Endodermal cell (in vitro differentiated cells): ENCODE results near the gene CDK11A. TPM values are rescaled to one million over a fixed set of nuclear protein-coding genes. Genes with fewer than 3 reads are reported as not detected.
"Not testable (repeated sequence)": the region's sequence is repeated elsewhere in the genome, so short reads cannot be mapped to it uniquely, and the experiment has no call there.

Experiments
- DNase-seq: peaks from one replicate; pipeline ENCODE4 v3.0.0-alpha.2; 2017
- H3K27ac ChIP-seq: 2 replicates; pipeline ENCODE4 v1.5.1; 2013; ENCODE audit warnings: mild to moderate bottlenecking, low read depth, low read length, moderate library complexity
- H3K27me3 ChIP-seq: 2 replicates; pipeline ENCODE4 v1.6.1; 2013; ENCODE audit warnings: mild to moderate bottlenecking, low read length, moderate library complexity; ENCODE audit not compliant: insufficient read depth, control insufficient read depth, poor library complexity, severe bottlenecking
- H3K36me3 ChIP-seq: 2 replicates; pipeline ENCODE4 v1.7.0; 2013; ENCODE audit warnings: mild to moderate bottlenecking, low read length, moderate library complexity; ENCODE audit not compliant: control insufficient read depth, insufficient read depth
- H3K4me1 ChIP-seq: one replicate; pipeline ENCODE4 v1.7.0; 2013; ENCODE audit warnings: low read length; ENCODE audit not compliant: control insufficient read depth, insufficient read depth
- H3K4me3 ChIP-seq: 2 replicates; pipeline ENCODE4 v1.5.1; 2013; ENCODE audit warnings: mild to moderate bottlenecking, low read length, moderate library complexity
- H3K9ac ChIP-seq: 2 replicates; pipeline ENCODE4 v1.6.1; 2013; ENCODE audit warnings: mild to moderate bottlenecking, low read length, moderate library complexity; ENCODE audit not compliant: poor library complexity, severe bottlenecking; ENCODE audit errors: extremely low read depth
- H3K9me3 ChIP-seq: 2 replicates; pipeline ENCODE4 v1.6.1; 2013; ENCODE audit warnings: mild to moderate bottlenecking, low read length, moderate library complexity; ENCODE audit not compliant: control insufficient read depth
- H3K27ac Mint-ChIP-seq: 2 replicates; pipeline ENCODE4 v1.8.0; 2020; ENCODE audit warnings: mixed read lengths
- H3K27me3 Mint-ChIP-seq: 2 replicates; pipeline ENCODE4 v1.8.0; 2021; ENCODE audit warnings: mild to moderate bottlenecking, mixed read lengths; ENCODE audit not compliant: insufficient read depth
- H3K36me3 Mint-ChIP-seq: 2 replicates; pipeline ENCODE4 v1.8.0; 2020; ENCODE audit warnings: low read depth, mixed read lengths
- H3K4me1 Mint-ChIP-seq: 2 replicates; pipeline ENCODE4 v1.8.0; 2020; ENCODE audit warnings: mixed read lengths
- H3K4me3 Mint-ChIP-seq: 2 replicates; pipeline ENCODE4 v1.8.0; 2020; ENCODE audit warnings: mild to moderate bottlenecking, moderate library complexity, mixed read lengths
- H3K9me3 Mint-ChIP-seq: 2 replicates; pipeline ENCODE4 v1.8.0; 2020; ENCODE audit warnings: mild to moderate bottlenecking, mixed read lengths
- CTCF ChIP-seq: fragments of 200-600 bp; sonication (generic); conservative IDR thresholded peaks from 2 replicates; pipeline ENCODE4 v1.5.0; 2021; ENCODE audit warnings: antibody characterized with exemption, mild to moderate bottlenecking
- WGBS, 2 experiments: methylation state at CpG; one replicate each; pipeline versions ENCODE4 v1.1.5 to v1.1.7; 2013; ENCODE audit warnings: missing lambda C conversion rate in 2 of 2, mixed read lengths in 1 of 2; ENCODE audit not compliant: insufficient coverage in 1 of 2, insufficient read length in 1 of 2; 5-methylcytosine and 5-hydroxymethylcytosine counted together
- total RNA-seq, 2 donors: library from RNA; stranded (reverse); fragmentation: NEBNext Ultra II Directional in 1 of 2; extraction: Animal tissue kit (Norgen Biotek cat#: 25700) in 1 of 2; gene quantifications; 2 replicates in 1 of 2; 3 replicates in 1 of 2; pipeline ENCODE4 v1.2.1, GENCODE V29; 2021

CDK11A gene
- total RNA-seq, 2 donors from 2014 or later: 61.0 to 62.1 TPM

GRCh38 chr1:1658583-1659549 is 65.3 kb downstream of the CDK11A start, which contains the start of gene CDK11B:
TSS of gene CDK11B (minus strand) at chr1:1659004. CDS start at chr1:1657485, 1,519 bp downstream.
- Histone ChIP-seq H3K27ac (peak within 1 kb of the TSS; percentile 93), H3K4me3 (peak within 1 kb of the TSS; percentile 73), H3K36me3 (peaks cover 31% of the 10 kb centered on the region), H3K9ac (peak within 1 kb of the TSS; percentile 77)
- H3K27me3 Mint-ChIP-seq, H3K4me1 Mint-ChIP-seq, H3K9me3 ChIP-seq, H3K4me1 ChIP-seq, H3K9me3 Mint-ChIP-seq, H3K27me3 ChIP-seq: not testable (repeated sequence)
- Mint-ChIP-seq H3K4me3 (peak within 1 kb of the TSS; percentile 86), H3K36me3 (peaks cover 21% of the 10 kb centered on the region), H3K27ac (peak within 1 kb of the TSS; percentile 100)
- DNase-seq: peak; percentile 97
- TF ChIP-seq CTCF: peak; percentile 62
- WGBS, 2 experiments: 0% methylated on average over 13 to 56 of the region's 96 CpGs

Other genes with a start within 250 kb of the CDK11A start
- gene ATAD3A, start 212.2 kb downstream of the CDK11A start, total RNA-seq: 10 to 100 TPM; 42.8 to 47.6 TPM
- gene TMEM240, start 183.7 kb downstream of the CDK11A start, total RNA-seq: 1 to 10 TPM; 6.4 to 6.9 TPM
- 100 to 1,000 TPM; 133 to 138 TPM for gene SSU72, start 149.5 kb downstream of the CDK11A start, total RNA-seq
- 10 to 100 TPM; 10.4 to 10.8 TPM for gene FNDC10, start 124.2 kb downstream of the CDK11A start, total RNA-seq
- gene MIB2, start 108.9 kb downstream of the CDK11A start, total RNA-seq: 10 to 100 TPM; 77.4 to 97.9 TPM
- gene MMP23B, start 92.2 kb downstream of the CDK11A start, total RNA-seq: 10 to 100 TPM; 14.7 to 19.9 TPM
- gene CDK11B, start 65.4 kb downstream of the CDK11A start, total RNA-seq: 10 to 100 TPM; 31.8 to 33.6 TPM
- gene SLC35E2B, start 31.6 kb downstream of the CDK11A start, total RNA-seq: 10 to 100 TPM; 51.2 to 56.9 TPM
- 10 to 100 TPM; 75.2 to 81.6 TPM for gene NADK, start 54.1 kb upstream of the CDK11A start, total RNA-seq
- 100 to 1,000 TPM; 369 to 371 TPM for gene GNB1, start 166.7 kb upstream of the CDK11A start, total RNA-seq
- gene CALML6, start 190.9 kb upstream of the CDK11A start, total RNA-seq: 1 to 10 TPM in 1 of 2 donors, under 1 TPM in 1; 0.89 to 1.4 TPM
- gene TMEM52, start 194.9 kb upstream of the CDK11A start, total RNA-seq: 1 to 10 TPM; 6.0 to 6.3 TPM